Lung (tissue), 12 donors: Measurements from ENCODE around the gene UBL5. TPM values are rescaled to one million over a fixed set of nuclear protein-coding genes. Genes with fewer than 3 reads are reported as not detected.
A peak's percentile ranks its signal among the peaks of the same experiment; 100 is the strongest.

Experiments used
- ATAC-seq: fragments of 200-7000 bp; cut with Tn5 transposase; one replicate; pipeline ENCODE4 v1.9.1; 2020; ENCODE audit warnings: moderate number of reproducible peaks; ENCODE audit not compliant: insufficient read depth, low FRiP score
- DNase-seq, 3 donors: peaks; one replicate each; pipeline ENCODE4 v3.0.0-alpha.2; 2013 to 2017
- H3K27ac ChIP-seq, 2 donors: one replicate each; pipeline ENCODE4 v1.5.1; 2013; ENCODE audit warnings: mild to moderate bottlenecking in 2 of 2, moderate library complexity in 2 of 2, control low read depth in 1 of 2, inconsistent platforms in 1 of 2, low read depth in 1 of 2, low read length in 1 of 2
- H3K27me3 ChIP-seq, 3 donors: one replicate each; pipeline ENCODE4 v1.5.1; 2013; ENCODE audit warnings: low read length in 2 of 3; ENCODE audit not compliant: control insufficient read depth in 3 of 3, insufficient read depth in 3 of 3
- H3K36me3 ChIP-seq, 4 donors: one replicate each; pipeline ENCODE4 v1.5.1; 2013; ENCODE audit warnings: low read length in 4 of 4, mild to moderate bottlenecking in 1 of 4, moderate library complexity in 1 of 4; ENCODE audit not compliant: control insufficient read depth in 4 of 4, insufficient read depth in 4 of 4
- H3K4me1 ChIP-seq, 5 donors: one replicate each; pipeline ENCODE4 v1.5.1; 2013; ENCODE audit warnings: low read length in 5 of 5, mild to moderate bottlenecking in 2 of 5, moderate library complexity in 1 of 5; ENCODE audit not compliant: control insufficient read depth in 5 of 5, insufficient read depth in 5 of 5
- H3K4me3 ChIP-seq: one replicate; pipeline ENCODE4 v1.5.1; 2013; ENCODE audit warnings: mild to moderate bottlenecking, control low read depth, moderate library complexity
- H3K9ac ChIP-seq, 2 donors: one replicate each; pipeline ENCODE4 v1.5.1; 2013; ENCODE audit warnings: low read length in 2 of 2, control low read depth in 1 of 2; ENCODE audit not compliant: insufficient read depth in 1 of 2
- H3K9me3 ChIP-seq, 4 donors: one replicate each; pipeline ENCODE4 v1.5.1; 2013; ENCODE audit warnings: low read length in 3 of 4, mild to moderate bottlenecking in 1 of 4, moderate library complexity in 1 of 4; ENCODE audit not compliant: control insufficient read depth in 4 of 4, insufficient read depth in 3 of 4
- WGBS, 2 donors: extraction: QIAGEN DNeasy Blood & Tissue Kit; methylation state at CpG; one replicate each; pipeline ENCODE4 v1.1.7; 2013; 5-methylcytosine and 5-hydroxymethylcytosine counted together
- polyA plus RNA-seq, 2 donors: library from polyadenylated mRNA; stranded (reverse); fragments of 200-250 nt; gene quantifications; one replicate each; pipeline ENCODE4 v1.2.1, GENCODE V29; 2013
- total RNA-seq, 2 donors: library from RNA; depleted of rRNA in 1 of 2; stranded (reverse); fragments of >200 nt in 1 of 2; gene quantifications; one replicate each; pipeline ENCODE4 v1.2.1, GENCODE V29; 2014 to 2021
- TF ChIP-seq, protein P1 (sequence below): IDR thresholded peaks from 2 replicates; pipeline ENCODE4 v1.5.1; 2012; ENCODE audit warnings: mild to moderate bottlenecking; ENCODE audit errors: control extremely low read depth, extremely low read depth
- donor health status: control.
- donor health status: control.
- donor health status: Bipolar disorder and iron deficiency.
- donor health status: healthy.
- donor health status: DM: yes; HTN: yes; CAD: no.

The UBL5 gene
- total and polyA plus RNA-seq, 4 donors, result 102 to 1,378 (median 436) TPM

DNA sequence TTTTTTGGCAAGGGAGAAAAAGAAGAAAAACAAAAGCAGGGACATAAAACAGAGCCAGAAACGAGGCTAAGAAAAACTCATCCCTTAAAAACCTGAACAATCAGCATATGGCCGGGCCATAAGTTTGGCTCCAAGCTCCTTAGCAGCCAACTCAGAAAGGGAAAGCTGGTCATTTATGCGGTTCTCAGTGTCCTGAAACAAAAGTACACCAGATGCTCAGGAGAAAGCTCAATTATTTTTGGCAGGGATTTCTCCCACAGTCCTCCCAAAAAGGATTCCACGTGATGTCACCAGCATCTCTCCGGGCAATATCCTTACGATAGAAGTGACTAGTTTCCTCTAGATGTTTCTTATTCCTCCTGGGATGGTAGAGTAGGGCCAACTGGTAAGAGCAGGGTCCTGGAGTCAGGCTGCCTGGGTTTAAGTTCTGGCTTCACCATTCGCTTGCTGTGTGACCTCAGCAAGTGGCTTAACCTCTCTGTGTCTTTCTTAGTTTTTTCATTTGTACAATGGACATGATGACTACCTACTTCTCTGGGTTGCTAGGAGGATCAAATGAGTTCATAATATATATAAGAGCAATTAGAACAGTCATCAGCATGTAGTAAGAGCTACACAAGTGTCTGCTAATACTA is 41.4 kb downstream of the UBL5 start:
- no peak overlapping the region for H3K9ac ChIP-seq
- peaks cover 0 to 2% (median 0%) of the 10 kb centered on the region in 4 donors for H3K9me3 ChIP-seq
- WGBS, 2 donors, result 88 to 91% methylated on average over 7 of the region's 7 CpGs
- TF ChIP-seq, protein P1, sequence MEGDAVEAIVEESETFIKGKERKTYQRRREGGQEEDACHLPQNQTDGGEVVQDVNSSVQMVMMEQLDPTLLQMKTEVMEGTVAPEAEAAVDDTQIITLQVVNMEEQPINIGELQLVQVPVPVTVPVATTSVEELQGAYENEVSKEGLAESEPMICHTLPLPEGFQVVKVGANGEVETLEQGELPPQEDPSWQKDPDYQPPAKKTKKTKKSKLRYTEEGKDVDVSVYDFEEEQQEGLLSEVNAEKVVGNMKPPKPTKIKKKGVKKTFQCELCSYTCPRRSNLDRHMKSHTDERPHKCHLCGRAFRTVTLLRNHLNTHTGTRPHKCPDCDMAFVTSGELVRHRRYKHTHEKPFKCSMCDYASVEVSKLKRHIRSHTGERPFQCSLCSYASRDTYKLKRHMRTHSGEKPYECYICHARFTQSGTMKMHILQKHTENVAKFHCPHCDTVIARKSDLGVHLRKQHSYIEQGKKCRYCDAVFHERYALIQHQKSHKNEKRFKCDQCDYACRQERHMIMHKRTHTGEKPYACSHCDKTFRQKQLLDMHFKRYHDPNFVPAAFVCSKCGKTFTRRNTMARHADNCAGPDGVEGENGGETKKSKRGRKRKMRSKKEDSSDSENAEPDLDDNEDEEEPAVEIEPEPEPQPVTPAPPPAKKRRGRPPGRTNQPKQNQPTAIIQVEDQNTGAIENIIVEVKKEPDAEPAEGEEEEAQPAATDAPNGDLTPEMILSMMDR, result no peak
- H3K4me3 ChIP-seq, result no peak overlapping the region
- no peaks in the 10 kb centered on the region for H3K36me3 ChIP-seq
- no peak overlapping the region for H3K27ac ChIP-seq
- DNase-seq, result no peak
- H3K4me1 ChIP-seq, result no peaks in the 10 kb centered on the region
- no peak for ATAC-seq
- no peaks in the 10 kb centered on the region for H3K27me3 ChIP-seq

DNA sequence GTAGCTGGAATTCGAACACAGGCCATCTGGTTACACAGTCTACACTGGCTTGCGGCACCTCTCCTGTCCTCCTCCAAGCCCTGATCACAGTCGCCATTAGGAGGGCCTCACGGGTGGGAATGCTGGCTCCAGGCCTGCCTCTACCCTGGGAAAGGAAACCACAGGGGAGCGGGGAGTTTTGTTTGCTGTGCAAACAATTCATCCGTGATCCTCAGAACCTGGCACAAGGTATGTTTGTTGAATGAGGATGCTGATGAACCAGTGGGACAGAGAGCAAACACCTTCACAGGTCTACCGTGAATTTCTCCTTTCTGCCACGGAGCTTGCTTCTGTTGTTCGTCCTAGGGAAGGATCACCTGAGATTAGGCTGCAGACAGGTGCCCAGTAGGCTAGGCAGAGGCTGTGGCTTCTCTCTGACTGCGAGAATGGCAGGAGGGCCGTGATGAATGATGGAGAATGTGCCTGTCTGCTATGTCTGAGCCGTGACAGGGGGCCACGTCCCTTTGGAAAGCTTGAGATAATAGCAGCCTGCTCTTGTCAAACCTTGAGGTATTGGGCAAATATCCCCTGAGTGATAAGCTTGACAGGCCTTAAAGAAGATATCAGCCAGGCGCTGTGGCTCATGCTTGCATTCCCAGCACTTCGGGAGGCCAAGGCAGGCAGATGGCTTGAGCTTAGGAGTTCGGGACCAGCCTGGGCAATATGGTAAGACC is 44.1 kb downstream of the UBL5 start:
- Histone ChIP-seq H3K27ac (no peak overlapping the region), H3K9me3 (peaks cover 0 to 2% (median 0%) of the 10 kb centered on the region in 4 donors), H3K27me3 (no peaks in the 10 kb centered on the region), H3K4me3 (no peak overlapping the region), H3K4me1 (no peaks in the 10 kb centered on the region), H3K9ac (peak overlapping the region in 1 of 2 donors; percentile 60), H3K36me3 (no peaks in the 10 kb centered on the region)
- ATAC-seq, result no peak
- DNase-seq, result no peak
- 57 to 73% methylated on average over 16 of the region's 16 CpGs for WGBS, 2 donors
- TF ChIP-seq, protein P1, result no peak

DNA sequence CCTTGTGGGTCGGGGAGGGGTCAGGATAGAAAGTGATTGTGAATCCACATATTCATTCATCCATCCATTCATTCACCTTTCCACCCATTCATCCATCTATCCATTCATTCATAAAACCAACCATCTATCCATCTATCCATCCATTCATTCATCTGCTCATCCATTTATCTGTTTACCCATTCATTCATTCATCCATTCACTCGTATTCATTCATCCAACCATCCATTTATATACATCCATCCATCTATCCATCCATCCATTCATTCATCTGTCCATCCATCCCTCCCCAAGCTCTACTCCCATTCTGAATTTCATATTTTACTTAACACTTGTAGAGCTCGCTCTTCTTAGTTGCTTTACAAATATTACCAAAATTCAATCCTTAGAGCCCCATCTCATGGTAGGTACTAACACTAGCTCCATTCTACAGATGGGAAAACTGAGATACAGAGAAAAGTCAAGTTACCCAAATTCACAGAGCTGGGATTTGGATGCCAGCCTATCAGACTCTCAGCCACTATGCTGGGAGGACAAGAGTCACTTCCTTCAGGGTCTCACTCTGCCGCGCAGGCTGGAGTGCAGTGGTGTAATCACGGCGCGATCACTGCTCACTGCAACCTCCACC is 45.0 kb downstream of the UBL5 start:
- ATAC-seq (no peak), DNase-seq (no peak)
- H3K27ac ChIP-seq, result no peak overlapping the region
- TF ChIP-seq, protein P1, result no peak
- H3K36me3 ChIP-seq, result no peaks in the 10 kb centered on the region
- H3K4me3 ChIP-seq, result no peak overlapping the region
- H3K9ac ChIP-seq, result no peak overlapping the region
- H3K27me3 ChIP-seq, result no peaks in the 10 kb centered on the region
- H3K9me3 ChIP-seq, result peaks cover 0 to 2% (median 0%) of the 10 kb centered on the region in 4 donors
- H3K4me1 ChIP-seq, result no peaks in the 10 kb centered on the region
- 93% methylated on average over 8 of the region's 8 CpGs for WGBS, 2 donors
